ENCODE measurements around the gene INPP5A. TPM values are rescaled to one million over a fixed set of nuclear protein-coding genes. Genes with fewer than 3 reads are reported as not detected.
"Not testable (repeated sequence)": the region's sequence is repeated elsewhere in the genome, so short reads cannot be mapped to it uniquely, and the experiment has no call there.

Gene INPP5A
- total and polyA plus RNA-seq, 2 donors (not counting 1 experiment from before 2014, with no cell fraction given) = 9.3 to 87.8 TPM

GRCh38 chr10:132770061-132771021, 232.8 kb downstream of the INPP5A start:
- H3K4me2 ChIP-seq (replicated peaks; ENCODE audit: low read depth, low read length, poor library complexity, severe bottlenecking) = no peak overlapping the region
- H2AFZ ChIP-seq (ENCODE audit: insufficient read depth, low read depth, low read length, poor library complexity, severe bottlenecking) = no peak overlapping the region
- ChIA-PET POLR2A (no interaction called here), CTCF (no interaction called here)
- peaks cover 13% of the 10 kb centered on the region for H4K20me1 ChIP-seq (ENCODE audit: control insufficient read depth, insufficient read depth, low read length, poor library complexity, severe bottlenecking)
- no peak overlapping the region for H3K9ac ChIP-seq (ENCODE audit: low read length)
- H3K79me2 ChIP-seq (ENCODE audit: control insufficient read depth, insufficient read depth, low read length) = no peaks in the 10 kb centered on the region
- Mint-ChIP-seq H3K27me3 (no peaks in the 10 kb centered on the region), H3K27ac (no peak overlapping the region), H3K9me3 (ENCODE audit: insufficient read depth) (no peaks in the 10 kb centered on the region), H3K4me1 (no peaks in the 10 kb centered on the region), H3K4me3 (no peak overlapping the region)
- H3K36me3 ChIP-seq (replicated peaks in 1 of 2; ENCODE audit: control extremely low read depth in 1 of 2, control insufficient read depth in 1 of 2, extremely low read depth in 1 of 2, insufficient read depth in 2 of 2, low read length in 1 of 2) = peaks cover 0 to 38% of the 10 kb centered on the region in 2 experiments
- WGBS (ENCODE audit: insufficient coverage) = 98% methylated on average over 36 of the region's 45 CpGs
- no peaks in the 10 kb centered on the region for H3K4me1 ChIP-seq (ENCODE audit: control insufficient read depth in 2 of 2, insufficient read depth in 2 of 2, low read length in 2 of 2)
- no peak for ATAC-seq (ENCODE audit: low read depth)
- intact Hi-C loops (cut with micrococcal nuclease) = no loop called here
- DNase-seq = no peak
- no peak for TF ChIP-seq CTCF (IDR thresholded peaks at IDR 0.05)
- TF ChIP-seq EZH2 (IDR thresholded peaks at IDR 0.05; ENCODE audit: borderline replicate concordance, insufficient read depth, low read depth, low read length, poor library complexity, severe bottlenecking) = no peak
- no peak overlapping the region for H3K4me3 ChIP-seq (ENCODE audit: control extremely low read depth in 1 of 5, extremely low read depth in 1 of 5, insufficient read depth in 1 of 5, low read depth in 2 of 5, low read length in 4 of 5)
- no peaks in the 10 kb centered on the region for H3K27me3 ChIP-seq (replicated peaks in 1 of 4; ENCODE audit: control extremely low read depth in 1 of 4, control insufficient read depth in 3 of 4, insufficient read depth in 4 of 4, low read length in 3 of 4)
- no peak overlapping the region for H3K27ac ChIP-seq (ENCODE audit: low read length in 2 of 2)
- H3K9me3 ChIP-seq (ENCODE audit: control extremely low read depth in 1 of 3, control insufficient read depth in 2 of 3, insufficient read depth in 1 of 3, low read length in 2 of 3) = peaks cover 0 to 39% (median 0%) of the 10 kb centered on the region in 3 donors

- H3K27ac ChIP-seq (ENCODE audit: low read length in 2 of 2); H3K4me3 ChIP-seq (ENCODE audit: control extremely low read depth in 1 of 5, extremely low read depth in 1 of 5, insufficient read depth in 1 of 5, low read depth in 2 of 5, low read length in 4 of 5); H3K9ac ChIP-seq (ENCODE audit: low read length); ATAC-seq (ENCODE audit: low read depth); DNase-seq; H2AFZ ChIP-seq (ENCODE audit: insufficient read depth, low read depth, low read length, poor library complexity, severe bottlenecking); H3K4me2 ChIP-seq (replicated peaks; ENCODE audit: low read depth, low read length, poor library complexity, severe bottlenecking); H3K4me1 ChIP-seq (ENCODE audit: control insufficient read depth in 2 of 2, insufficient read depth in 2 of 2, low read length in 2 of 2); H3K27me3 Mint-ChIP-seq; CTCF ChIA-PET; H3K27ac Mint-ChIP-seq; H3K27me3 ChIP-seq (replicated peaks in 1 of 4; ENCODE audit: control extremely low read depth in 1 of 4, control insufficient read depth in 3 of 4, insufficient read depth in 4 of 4, low read length in 3 of 4); H3K4me1 Mint-ChIP-seq; H3K9me3 Mint-ChIP-seq (ENCODE audit: insufficient read depth); intact Hi-C loops (cut with micrococcal nuclease); H3K79me2 ChIP-seq (ENCODE audit: control insufficient read depth, insufficient read depth, low read length); H3K4me3 Mint-ChIP-seq; POLR2A ChIA-PET: not testable (repeated sequence)
- H4K20me1 ChIP-seq (ENCODE audit: control insufficient read depth, insufficient read depth, low read length, poor library complexity, severe bottlenecking) = peaks cover 29% of the 10 kb centered on the region
- H3K9me3 ChIP-seq (ENCODE audit: control extremely low read depth in 1 of 3, control insufficient read depth in 2 of 3, insufficient read depth in 1 of 3, low read length in 2 of 3) = peaks cover 0 to 28% (median 0%) of the 10 kb centered on the region in 3 donors
- H3K36me3 ChIP-seq (replicated peaks in 1 of 2; ENCODE audit: control extremely low read depth in 1 of 2, control insufficient read depth in 1 of 2, extremely low read depth in 1 of 2, insufficient read depth in 2 of 2, low read length in 1 of 2) = peaks cover 0 to 37% of the 10 kb centered on the region in 2 experiments
- 98% methylated on average over 18 of the region's 25 CpGs for WGBS (ENCODE audit: insufficient coverage)
Measured at GRCh38 chr10:132772816-132773215, 235.2 kb downstream of the INPP5A start.
